ENCODE results near the gene PSMG3.

GRCh38 chr7:1562116-1562515 is 7.7 kb downstream of the PSMG3 start:
- TF ChIP-seq, protein P1, sequence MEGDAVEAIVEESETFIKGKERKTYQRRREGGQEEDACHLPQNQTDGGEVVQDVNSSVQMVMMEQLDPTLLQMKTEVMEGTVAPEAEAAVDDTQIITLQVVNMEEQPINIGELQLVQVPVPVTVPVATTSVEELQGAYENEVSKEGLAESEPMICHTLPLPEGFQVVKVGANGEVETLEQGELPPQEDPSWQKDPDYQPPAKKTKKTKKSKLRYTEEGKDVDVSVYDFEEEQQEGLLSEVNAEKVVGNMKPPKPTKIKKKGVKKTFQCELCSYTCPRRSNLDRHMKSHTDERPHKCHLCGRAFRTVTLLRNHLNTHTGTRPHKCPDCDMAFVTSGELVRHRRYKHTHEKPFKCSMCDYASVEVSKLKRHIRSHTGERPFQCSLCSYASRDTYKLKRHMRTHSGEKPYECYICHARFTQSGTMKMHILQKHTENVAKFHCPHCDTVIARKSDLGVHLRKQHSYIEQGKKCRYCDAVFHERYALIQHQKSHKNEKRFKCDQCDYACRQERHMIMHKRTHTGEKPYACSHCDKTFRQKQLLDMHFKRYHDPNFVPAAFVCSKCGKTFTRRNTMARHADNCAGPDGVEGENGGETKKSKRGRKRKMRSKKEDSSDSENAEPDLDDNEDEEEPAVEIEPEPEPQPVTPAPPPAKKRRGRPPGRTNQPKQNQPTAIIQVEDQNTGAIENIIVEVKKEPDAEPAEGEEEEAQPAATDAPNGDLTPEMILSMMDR (IDR thresholded peaks at IDR 0.05), result no peak
- TF ChIP-seq POLR2AphosphoS5 (IDR thresholded peaks at IDR 0.05) (no peak), POLR2A (IDR thresholded peaks at IDR 0.05) (no peak), EP300 (IDR thresholded peaks at IDR 0.05) (no peak)
